Trophoblast cell (in vitro differentiated cells and primary cell): ENCODE measurements around the gene TMEM244.
A peak's percentile ranks its signal among the peaks of the same experiment; 100 is the strongest.

Experiments used
- DNase-seq, 2 donors: peaks; one replicate each; pipeline ENCODE4 v3.0.0-alpha.2; 2016
- H2AFZ ChIP-seq: 2 replicates; pipeline ENCODE4 v1.6.1; 2013; ENCODE audit warnings: low read length, moderate library complexity, mild to moderate bottlenecking; ENCODE audit not compliant: insufficient read depth, poor library complexity
- H2AK5ac ChIP-seq: 2 replicates; pipeline ENCODE4 v1.6.1; 2013; ENCODE audit warnings: mild to moderate bottlenecking, low read length
- H2BK120ac ChIP-seq: 2 replicates; pipeline ENCODE4 v1.6.1; 2013; ENCODE audit warnings: low read length, mild to moderate bottlenecking, moderate library complexity; ENCODE audit not compliant: insufficient read depth, poor library complexity
- H2BK12ac ChIP-seq: 2 replicates; pipeline ENCODE4 v1.6.1; 2013; ENCODE audit warnings: mild to moderate bottlenecking, low read length, moderate library complexity
- H2BK5ac ChIP-seq: 2 replicates; pipeline ENCODE4 v1.6.1; 2013; ENCODE audit warnings: low read length, low read depth, moderate library complexity, mild to moderate bottlenecking; ENCODE audit not compliant: poor library complexity
- H3K14ac ChIP-seq: 2 replicates; pipeline ENCODE4 v1.6.1; 2013; ENCODE audit warnings: mild to moderate bottlenecking, low read length
- H3K18ac ChIP-seq: 2 replicates; pipeline ENCODE4 v1.6.1; 2013; ENCODE audit warnings: mild to moderate bottlenecking, low read length
- H3K23ac ChIP-seq: 2 replicates; pipeline ENCODE4 v1.6.1; 2013; ENCODE audit warnings: low read length
- H3K27ac ChIP-seq: 2 replicates; pipeline ENCODE4 v1.5.1; 2013; ENCODE audit warnings: low read depth, mild to moderate bottlenecking, inconsistent platforms, low read length, moderate library complexity
- H3K27me3 ChIP-seq: 2 replicates; pipeline ENCODE4 v1.6.1; 2013; ENCODE audit warnings: inconsistent platforms, mild to moderate bottlenecking, low read length, moderate library complexity; ENCODE audit not compliant: insufficient read depth
- H3K36me3 ChIP-seq, 2 experiments: 1 replicate in 1 of 2; 2 replicates in 1 of 2; pipeline ENCODE4 v1.6.1; 2013; ENCODE audit warnings: low read length in 2 of 2, mild to moderate bottlenecking in 2 of 2, moderate library complexity in 1 of 2; ENCODE audit not compliant: insufficient read depth in 2 of 2, control insufficient read depth in 1 of 2
- H3K4ac ChIP-seq: 2 replicates; pipeline ENCODE4 v1.6.1; 2013; ENCODE audit warnings: low read depth, mild to moderate bottlenecking, low read length, moderate library complexity
- H3K4me1 ChIP-seq, 2 experiments: 1 replicate in 1 of 2; 2 replicates in 1 of 2; pipeline ENCODE4 v1.6.1; 2013; ENCODE audit warnings: low read length in 2 of 2, mild to moderate bottlenecking in 2 of 2, moderate library complexity in 1 of 2; ENCODE audit not compliant: insufficient read depth in 2 of 2, control insufficient read depth in 1 of 2
- H3K4me2 ChIP-seq: 2 replicates; pipeline ENCODE4 v1.6.1; 2013; ENCODE audit warnings: inconsistent platforms, mild to moderate bottlenecking, low read length, moderate library complexity
- H3K4me3 ChIP-seq: 2 replicates; pipeline ENCODE4 v1.5.1; 2013; ENCODE audit warnings: mild to moderate bottlenecking, low read depth, low read length, inconsistent platforms
- H3K79me1 ChIP-seq: one replicate; pipeline ENCODE4 v1.6.1; 2013; ENCODE audit warnings: low read length
- H3K79me2 ChIP-seq: 2 replicates; pipeline ENCODE4 v1.6.1; 2013; ENCODE audit warnings: low read length, mild to moderate bottlenecking; ENCODE audit not compliant: control insufficient read depth, insufficient read depth, poor library complexity
- H3K9ac ChIP-seq: 2 replicates; pipeline ENCODE4 v1.6.1; 2013; ENCODE audit warnings: mild to moderate bottlenecking, low read length
- H3K9me3 ChIP-seq: 2 replicates; pipeline ENCODE4 v1.6.1; 2013; ENCODE audit warnings: low read depth, mild to moderate bottlenecking, control low read depth, inconsistent platforms, low read length; ENCODE audit not compliant: insufficient read depth
- H4K12ac ChIP-seq: 2 replicates; pipeline ENCODE4 v1.6.1; 2013; ENCODE audit warnings: low read depth, mild to moderate bottlenecking, low read length, moderate library complexity
- H4K8ac ChIP-seq: 2 replicates; pipeline ENCODE4 v1.6.1; 2013; ENCODE audit warnings: low read depth, mild to moderate bottlenecking, low read length, moderate library complexity
- H4K91ac ChIP-seq: one replicate; pipeline ENCODE4 v1.6.1; 2013; ENCODE audit warnings: low read depth, mild to moderate bottlenecking, low read length, moderate library complexity
- WGBS: extraction: QIAGEN DNeasy Blood & Tissue Kit; methylation state at CpG from one replicate; pipeline ENCODE4 v1.1.7; 2013; ENCODE audit warnings: missing lambda C conversion rate; ENCODE audit not compliant: insufficient read length, insufficient coverage; ENCODE audit errors: extremely low coverage; 5-methylcytosine and 5-hydroxymethylcytosine counted together

TMEM244 gene

DNA sequence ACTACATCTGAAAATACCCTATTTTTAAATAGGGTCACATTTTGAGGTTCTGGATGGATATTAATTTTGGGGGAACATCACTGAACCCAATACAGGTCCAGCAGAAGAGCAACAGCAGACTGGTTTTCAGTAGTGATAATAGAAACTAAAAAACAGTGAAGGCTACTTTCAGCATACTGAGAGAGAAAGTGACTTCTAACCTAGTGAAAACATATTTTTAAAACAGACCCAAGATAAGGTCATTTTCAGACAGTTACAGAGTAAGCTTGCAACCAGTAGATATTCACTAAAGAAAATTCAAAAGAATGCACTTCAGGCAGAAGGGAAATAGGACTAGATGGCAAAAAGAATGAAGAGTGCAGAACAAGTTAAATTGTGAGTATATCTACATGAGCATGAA lies 42.0 kb upstream of the TMEM244 start:
- Histone ChIP-seq H3K4me3 (no peak overlapping the region), H3K27ac (no peak overlapping the region), H3K79me2 (no peaks in the 10 kb centered on the region), H2BK120ac (no peak overlapping the region), H2AFZ (no peak overlapping the region), H3K27me3 (no peaks in the 10 kb centered on the region), H3K9me3 (no peaks in the 10 kb centered on the region), H2BK5ac (no peak overlapping the region), H3K9ac (no peak overlapping the region), H4K91ac (no peak overlapping the region), H3K4ac (no peak overlapping the region), H3K4me2 (no peak overlapping the region), H3K79me1 (no peaks in the 10 kb centered on the region), H3K14ac (no peak overlapping the region), H4K12ac (no peak overlapping the region), H3K4me1 (no peaks in the 10 kb centered on the region), H4K8ac (no peak overlapping the region), H2AK5ac (no peak overlapping the region), H3K23ac (no peak overlapping the region), H3K36me3 (no peaks in the 10 kb centered on the region), H2BK12ac (no peak overlapping the region), H3K18ac (no peak overlapping the region)
- peak; percentile 5 to 82 for DNase-seq

DNA sequence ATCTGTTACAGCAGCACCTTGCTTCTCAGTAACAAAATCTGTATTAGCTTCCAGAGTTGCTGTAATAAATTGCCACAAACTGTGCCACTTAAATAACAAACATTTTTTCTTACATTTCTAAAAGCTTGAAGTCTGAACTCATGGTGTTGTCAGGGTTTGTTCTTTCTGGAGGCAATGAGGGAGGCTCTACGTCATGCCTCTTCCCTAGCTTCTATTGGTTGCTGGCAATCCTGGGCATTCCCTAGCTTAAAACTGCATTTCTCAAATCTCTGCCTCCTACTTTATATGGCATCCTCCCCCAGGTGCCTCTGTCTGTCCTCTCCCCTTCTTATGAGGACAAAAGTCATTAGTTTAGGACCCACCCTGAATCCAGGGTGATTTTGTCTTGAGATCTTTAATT lies 41.6 kb upstream of the TMEM244 start:
- H4K91ac ChIP-seq = no peak overlapping the region
- WGBS = no CpG with 5 or more reads among the region's 1 CpG
- no peak overlapping the region for H2BK120ac ChIP-seq
- no peak overlapping the region for H3K4ac ChIP-seq
- H3K79me2 ChIP-seq = no peaks in the 10 kb centered on the region
- no peak overlapping the region for H3K18ac ChIP-seq
- DNase-seq = peak; percentile 85 to 93
- H2AK5ac ChIP-seq = no peak overlapping the region
- H2BK5ac ChIP-seq = no peak overlapping the region
- no peaks in the 10 kb centered on the region for H3K27me3 ChIP-seq
- no peak overlapping the region for H3K4me3 ChIP-seq
- H3K14ac ChIP-seq = no peak overlapping the region
- no peaks in the 10 kb centered on the region for H3K9me3 ChIP-seq
- H3K4me1 ChIP-seq = no peaks in the 10 kb centered on the region
- no peak overlapping the region for H4K8ac ChIP-seq
- no peak overlapping the region for H3K4me2 ChIP-seq
- H3K79me1 ChIP-seq = no peaks in the 10 kb centered on the region
- no peak overlapping the region for H3K23ac ChIP-seq
- no peaks in the 10 kb centered on the region for H3K36me3 ChIP-seq
- no peak overlapping the region for H2AFZ ChIP-seq
- H3K27ac ChIP-seq = no peak overlapping the region
- no peak overlapping the region for H4K12ac ChIP-seq
- no peak overlapping the region for H2BK12ac ChIP-seq
- H3K9ac ChIP-seq = no peak overlapping the region

DNA sequence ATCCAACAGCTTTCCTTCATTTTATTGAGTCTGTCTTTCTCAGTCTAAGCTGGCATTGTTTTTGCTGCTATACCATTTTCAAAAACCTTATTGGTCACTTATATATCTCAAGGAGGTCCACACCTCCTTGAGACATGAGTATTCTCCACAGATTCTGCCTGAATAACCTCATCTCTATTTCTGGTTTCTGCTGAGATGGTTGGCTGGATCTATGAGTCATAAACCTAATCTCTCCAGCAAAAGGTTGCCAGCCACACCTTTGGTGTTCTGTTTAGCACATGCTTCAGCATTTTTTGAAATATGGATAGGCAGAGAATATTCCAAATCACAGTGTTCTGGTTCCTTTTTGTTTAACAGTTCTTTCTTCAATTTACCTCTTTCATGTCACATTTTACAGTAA lies 40.8 kb upstream of the TMEM244 start:
- no peak overlapping the region for H4K12ac ChIP-seq
- H3K14ac ChIP-seq = no peak overlapping the region
- H3K18ac ChIP-seq = no peak overlapping the region
- no peak overlapping the region for H3K9ac ChIP-seq
- H3K79me2 ChIP-seq = no peaks in the 10 kb centered on the region
- no peak overlapping the region for H2BK120ac ChIP-seq
- H3K9me3 ChIP-seq = no peaks in the 10 kb centered on the region
- H3K23ac ChIP-seq = no peak overlapping the region
- no peak overlapping the region for H4K8ac ChIP-seq
- H2BK5ac ChIP-seq = no peak overlapping the region
- no peaks in the 10 kb centered on the region for H3K36me3 ChIP-seq
- no peak overlapping the region for H2AFZ ChIP-seq
- H2BK12ac ChIP-seq = no peak overlapping the region
- H3K27ac ChIP-seq = no peak overlapping the region
- H2AK5ac ChIP-seq = no peak overlapping the region
- H3K4me3 ChIP-seq = no peak overlapping the region
- no peaks in the 10 kb centered on the region for H3K4me1 ChIP-seq
- no peaks in the 10 kb centered on the region for H3K79me1 ChIP-seq
- no peak overlapping the region for H3K4ac ChIP-seq
- H3K27me3 ChIP-seq = no peaks in the 10 kb centered on the region
- DNase-seq = peak; percentile 48 to 72
- no peak overlapping the region for H3K4me2 ChIP-seq
- no peak overlapping the region for H4K91ac ChIP-seq

- Histone ChIP-seq H3K14ac (no peak overlapping the region), H3K4me1 (no peaks in the 10 kb centered on the region), H4K91ac (no peak overlapping the region), H3K18ac (no peak overlapping the region), H2BK5ac (no peak overlapping the region), H2BK12ac (no peak overlapping the region), H3K23ac (no peak overlapping the region), H2BK120ac (no peak overlapping the region), H3K27ac (no peak overlapping the region), H2AFZ (no peak overlapping the region), H2AK5ac (no peak overlapping the region), H3K4ac (no peak overlapping the region), H3K79me2 (no peaks in the 10 kb centered on the region), H3K27me3 (no peaks in the 10 kb centered on the region), H3K36me3 (no peaks in the 10 kb centered on the region), H4K12ac (no peak overlapping the region), H3K4me3 (no peak overlapping the region), H4K8ac (no peak overlapping the region), H3K79me1 (no peaks in the 10 kb centered on the region), H3K9ac (no peak overlapping the region), H3K4me2 (no peak overlapping the region), H3K9me3 (no peaks in the 10 kb centered on the region)
- no peak for DNase-seq
Observed at GRCh38 chr6:129895692-129896091, 34.6 kb upstream of the TMEM244 start.

DNA sequence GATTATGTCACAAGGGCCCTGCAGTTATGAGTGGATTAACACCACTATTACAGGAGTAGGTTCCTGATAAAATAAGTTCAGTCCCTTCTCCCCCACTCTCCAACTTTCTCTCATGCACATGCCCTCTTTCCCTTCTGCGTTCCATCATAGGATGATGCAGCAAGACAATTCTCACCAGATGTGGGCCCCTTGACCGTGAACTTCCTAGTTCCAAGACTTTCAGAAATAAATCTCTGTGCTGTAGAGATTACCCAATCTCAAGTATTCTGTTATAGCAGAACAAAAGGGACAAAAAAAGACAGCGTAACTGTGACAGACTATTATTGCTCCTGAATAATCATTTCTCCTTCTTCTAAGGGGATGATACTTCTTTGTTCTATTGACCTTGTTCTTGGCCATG lies 33.8 kb upstream of the TMEM244 start:
- Histone ChIP-seq H2BK120ac (no peak overlapping the region), H4K8ac (no peak overlapping the region), H3K4me1 (no peaks in the 10 kb centered on the region), H3K23ac (no peak overlapping the region), H3K4me3 (no peak overlapping the region), H3K36me3 (no peaks in the 10 kb centered on the region), H2BK5ac (no peak overlapping the region), H4K91ac (no peak overlapping the region), H2AFZ (no peak overlapping the region), H3K9ac (no peak overlapping the region), H3K27me3 (no peaks in the 10 kb centered on the region), H3K18ac (no peak overlapping the region), H2BK12ac (no peak overlapping the region), H2AK5ac (no peak overlapping the region), H3K79me1 (no peaks in the 10 kb centered on the region), H3K4me2 (no peak overlapping the region), H3K9me3 (no peaks in the 10 kb centered on the region), H3K79me2 (no peaks in the 10 kb centered on the region), H4K12ac (no peak overlapping the region), H3K4ac (no peak overlapping the region), H3K27ac (no peak overlapping the region), H3K14ac (no peak overlapping the region)
- no peak for DNase-seq
- WGBS = no CpG with 5 or more reads among the region's 3 CpGs
